ENCODE data around the gene MYO1C.
"Not testable (repeated sequence)": the region's sequence is repeated elsewhere in the genome, so short reads cannot be mapped to it uniquely, and the experiment has no call there.

The MYO1C gene

GRCh38 chr17:1462164-1463112, 30.0 kb downstream of the MYO1C start:
- TF ChIP-seq CTCF (IDR thresholded peaks at IDR 0.05; ENCODE audit: low read length, missing control alignments), result no peak

GRCh38 chr17:1461198-1461944, 31.1 kb downstream of the MYO1C start:
- H3K4me3 ChIP-seq (replicated peaks; ENCODE audit: low read depth, low read length), result no peak overlapping the region
- no peak for DNase-seq (ENCODE audit: low read depth)
- TF ChIP-seq CTCF (IDR thresholded peaks at IDR 0.05; ENCODE audit: low read length, missing control alignments), result no peak

More at GRCh38 chr17:1462164-1463112, 30.0 kb downstream of the MYO1C start:
- no peak overlapping the region for H3K4me3 ChIP-seq (replicated peaks; ENCODE audit: low read depth, low read length)
- DNase-seq (ENCODE audit: low read depth), result no peak

- TF ChIP-seq CTCF (IDR thresholded peaks at IDR 0.05; ENCODE audit: low read length, missing control alignments), result no peak
- H3K4me3 ChIP-seq (replicated peaks; ENCODE audit: low read depth, low read length), result no peak overlapping the region
- DNase-seq (ENCODE audit: low read depth), result no peak
These were observed 32.3 kb downstream of the MYO1C start for GRCh38 chr17:1460233-1460632.

- peak within 1 kb of the TSS; percentile 88 for H3K4me3 ChIP-seq (replicated peaks; ENCODE audit: low read depth, low read length)
- TF ChIP-seq CTCF (IDR thresholded peaks at IDR 0.05; ENCODE audit: low read length, missing control alignments), result no peak
- DNase-seq (ENCODE audit: low read depth), result peak; percentile 96
These were observed 36.5 kb downstream of the MYO1C start, which contains the start of gene CRK for GRCh38 chr17:1455797-1456599. Gene CRK, minus strand, starts transcription at chr17:1456232. Its CDS starts 115 bp downstream, at chr17:1456117.

- H3K4me3 ChIP-seq (replicated peaks; ENCODE audit: low read depth, low read length), result peak overlapping the region; percentile 88
- peak; percentile 68 for TF ChIP-seq CTCF (IDR thresholded peaks at IDR 0.05; ENCODE audit: low read length, missing control alignments)
- DNase-seq (ENCODE audit: low read depth), result peak; percentile 77
These were observed 37.1 kb downstream of the MYO1C start for GRCh38 chr17:1455291-1455796.

GRCh38 chr17:1454541-1454940, 37.9 kb downstream of the MYO1C start:
- TF ChIP-seq CTCF (IDR thresholded peaks at IDR 0.05; ENCODE audit: low read length, missing control alignments), result no peak
- DNase-seq (ENCODE audit: low read depth), result no peak
- H3K4me3 ChIP-seq (replicated peaks; ENCODE audit: low read depth, low read length), result peak overlapping the region; percentile 88

GRCh38 chr17:1453694-1454093, 38.8 kb downstream of the MYO1C start:
- DNase-seq (ENCODE audit: low read depth); H3K4me3 ChIP-seq (replicated peaks; ENCODE audit: low read depth, low read length): not testable (repeated sequence)

Measured in fibroblast of pulmonary artery (primary cell).